ENCODE results near the gene PARVB.

GRCh38 chr22:44031158-44031952, 7.3 kb downstream of the PARVB start:
- TF ChIP-seq E2F8 (IDR thresholded peaks at IDR 0.05; ENCODE audit: low read depth, partially characterized antibody) (no peak), CTCF (IDR thresholded peaks at IDR 0.05 in 2 of 3, conservative IDR thresholded peaks at IDR 0.05 in 1 of 3; ENCODE audit: control insufficient read depth in 2 of 3, extremely low read depth in 1 of 3, insufficient read depth in 1 of 3, low read depth in 3 of 3, low read length in 3 of 3) (no peak), RCOR1 (conservative IDR thresholded peaks at IDR 0.05; ENCODE audit: low read depth, low read length) (no peak), ZZZ3 (IDR thresholded peaks at IDR 0.05; ENCODE audit: control insufficient read depth, insufficient read length, low read depth) (no peak), ZBTB4 (CRISPR knock-in tag; IDR thresholded peaks at IDR 0.05) (no peak), SMC3 (IDR thresholded peaks at IDR 0.05; ENCODE audit: borderline replicate concordance, low read length) (no peak), EZH2 (IDR thresholded peaks at IDR 0.05; ENCODE audit: borderline replicate concordance, control insufficient read depth, low read depth, low read length) (no peak), RFX5 (IDR thresholded peaks at IDR 0.05; ENCODE audit: low read depth, low read length) (no peak), REST (IDR thresholded peaks at IDR 0.05; ENCODE audit: low read depth, low read length) (no peak), SRF (IDR thresholded peaks at IDR 0.05; ENCODE audit: low read depth in 2 of 2, low read length in 2 of 2) (no peak), ATF3 (IDR thresholded peaks at IDR 0.05; ENCODE audit: borderline replicate concordance, extremely low read depth, low read depth, low read length) (no peak), CBX3 (IDR thresholded peaks at IDR 0.05; ENCODE audit: borderline replicate concordance, low read depth) (no peak), EP300 (IDR thresholded peaks at IDR 0.05; ENCODE audit: borderline replicate concordance in 1 of 2, control insufficient read depth in 1 of 2, low read depth in 2 of 2, low read length in 2 of 2) (no peak), POLR2A (IDR thresholded peaks at IDR 0.05; ENCODE audit: low read depth, low read length) (no peak)

Data from GM12878 (cell line).